ENCODE measurements around the gene AOPEP.

The AOPEP gene

DNA sequence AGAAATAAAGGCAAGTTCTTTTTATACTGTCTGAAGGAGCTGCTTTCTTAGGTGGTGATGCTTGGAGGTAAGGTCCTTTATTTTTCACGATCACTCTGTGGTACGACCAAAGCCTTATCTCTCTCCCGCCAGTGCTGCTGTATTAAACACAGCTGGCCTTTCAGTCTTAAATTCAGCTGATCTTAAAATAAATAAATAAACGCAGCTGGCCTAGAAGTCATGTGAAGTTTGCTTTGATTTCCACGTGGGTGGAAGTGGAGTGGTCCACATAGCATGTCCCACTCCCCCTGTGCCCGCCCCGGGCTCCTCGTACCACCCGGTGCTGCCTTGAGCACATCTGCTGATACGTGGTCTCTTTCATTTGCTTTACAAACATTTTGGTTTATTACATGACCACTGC is 330.6 kb downstream of the AOPEP start:
- peak overlapping the region; percentile 26 for H3K4me3 ChIP-seq (ENCODE audit: low read depth, low read length)
- TF ChIP-seq, protein P1, sequence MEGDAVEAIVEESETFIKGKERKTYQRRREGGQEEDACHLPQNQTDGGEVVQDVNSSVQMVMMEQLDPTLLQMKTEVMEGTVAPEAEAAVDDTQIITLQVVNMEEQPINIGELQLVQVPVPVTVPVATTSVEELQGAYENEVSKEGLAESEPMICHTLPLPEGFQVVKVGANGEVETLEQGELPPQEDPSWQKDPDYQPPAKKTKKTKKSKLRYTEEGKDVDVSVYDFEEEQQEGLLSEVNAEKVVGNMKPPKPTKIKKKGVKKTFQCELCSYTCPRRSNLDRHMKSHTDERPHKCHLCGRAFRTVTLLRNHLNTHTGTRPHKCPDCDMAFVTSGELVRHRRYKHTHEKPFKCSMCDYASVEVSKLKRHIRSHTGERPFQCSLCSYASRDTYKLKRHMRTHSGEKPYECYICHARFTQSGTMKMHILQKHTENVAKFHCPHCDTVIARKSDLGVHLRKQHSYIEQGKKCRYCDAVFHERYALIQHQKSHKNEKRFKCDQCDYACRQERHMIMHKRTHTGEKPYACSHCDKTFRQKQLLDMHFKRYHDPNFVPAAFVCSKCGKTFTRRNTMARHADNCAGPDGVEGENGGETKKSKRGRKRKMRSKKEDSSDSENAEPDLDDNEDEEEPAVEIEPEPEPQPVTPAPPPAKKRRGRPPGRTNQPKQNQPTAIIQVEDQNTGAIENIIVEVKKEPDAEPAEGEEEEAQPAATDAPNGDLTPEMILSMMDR (IDR thresholded peaks at IDR 0.05; ENCODE audit: low read depth, low read length) = no peak

DNA sequence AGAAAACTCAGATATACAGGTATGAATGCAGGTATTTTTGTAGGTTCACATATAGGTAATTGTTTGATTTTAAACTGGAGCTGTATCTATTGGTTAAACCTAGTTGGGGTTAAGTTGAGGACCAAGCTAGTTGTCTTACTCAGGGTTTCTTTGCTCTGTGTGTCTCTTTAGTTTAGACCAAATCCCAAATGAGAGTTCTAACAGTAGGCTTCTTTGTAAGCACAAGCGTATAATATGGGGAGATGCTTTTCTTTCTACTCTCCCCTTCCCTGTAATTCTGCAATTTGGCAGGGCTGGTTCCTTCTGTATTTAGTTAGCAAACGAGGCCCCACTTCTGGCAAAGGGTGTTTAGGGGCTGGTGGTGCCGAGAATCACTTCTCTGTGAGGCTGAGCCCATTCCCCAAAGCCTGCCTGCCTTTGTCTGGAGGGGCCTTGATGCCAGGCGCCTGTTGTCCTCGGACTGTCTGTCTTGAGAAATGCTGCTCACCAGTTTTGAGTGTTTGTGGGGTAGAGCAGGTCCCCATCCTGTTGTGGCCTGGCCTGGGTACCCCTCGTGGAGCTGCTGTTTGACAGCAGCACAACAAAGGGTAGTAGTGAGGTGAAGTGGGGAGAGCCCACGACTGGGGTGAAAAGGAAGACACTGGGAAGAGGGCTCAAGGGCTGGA is 331.8 kb downstream of the AOPEP start:
- TF ChIP-seq, protein P1 (IDR thresholded peaks at IDR 0.05; ENCODE audit: low read depth, low read length) = no peak
- H3K4me3 ChIP-seq (ENCODE audit: low read depth, low read length) = no peak overlapping the region

DNA sequence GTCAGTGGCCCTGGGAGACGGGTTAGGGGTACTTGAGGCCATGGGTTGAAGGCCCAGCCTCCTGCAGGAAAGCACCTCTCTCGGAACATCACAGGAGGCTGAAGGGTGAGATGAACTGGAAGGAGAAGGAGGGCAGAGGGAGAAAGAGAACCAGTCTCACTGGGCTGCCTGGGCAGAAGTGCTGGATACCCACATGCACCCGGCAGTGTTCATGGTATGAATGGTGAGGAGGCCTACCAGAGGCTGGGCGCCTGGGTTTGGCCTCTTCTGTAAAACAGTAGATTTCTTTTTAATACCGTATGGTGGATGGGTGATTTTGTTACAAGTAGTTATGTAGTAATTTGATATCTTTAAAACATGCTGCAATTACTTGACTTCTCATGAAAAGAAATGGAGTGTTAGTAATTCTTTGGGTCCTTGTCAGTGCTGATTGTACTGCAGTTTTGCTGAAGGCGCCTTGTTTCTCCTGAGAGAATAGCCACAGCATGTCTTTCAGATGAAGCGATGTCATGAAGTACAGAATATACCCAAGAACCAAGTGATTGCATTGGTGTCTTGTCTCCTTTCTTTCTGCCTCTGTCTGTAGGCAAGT is 332.4 kb downstream of the AOPEP start:
- TF ChIP-seq, protein P1 (IDR thresholded peaks at IDR 0.05; ENCODE audit: low read depth, low read length) = no peak
- H3K4me3 ChIP-seq (ENCODE audit: low read depth, low read length) = no peak overlapping the region

DNA sequence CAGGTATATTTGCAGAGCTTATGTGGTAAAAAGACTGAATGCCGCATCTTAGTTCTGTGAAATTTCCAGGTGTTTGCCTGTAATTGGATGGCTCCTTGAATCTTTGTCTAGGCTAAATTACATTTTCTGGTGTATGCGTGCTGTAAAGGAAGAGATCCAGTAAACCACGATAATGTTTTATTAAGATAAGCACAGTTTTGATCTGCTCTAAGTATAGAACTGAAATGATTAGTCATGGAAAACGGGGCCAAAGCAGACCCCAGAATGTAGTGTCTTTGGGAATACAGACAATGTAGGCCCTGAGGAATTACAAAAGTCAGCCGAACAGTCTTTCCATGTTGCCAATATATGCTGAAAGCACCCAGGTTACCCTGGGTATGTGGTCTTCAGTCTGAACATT is 333.7 kb downstream of the AOPEP start:
- no peak overlapping the region for H3K4me3 ChIP-seq (ENCODE audit: low read depth, low read length)
- TF ChIP-seq, protein P1 (IDR thresholded peaks at IDR 0.05; ENCODE audit: low read depth, low read length) = no peak

DNA sequence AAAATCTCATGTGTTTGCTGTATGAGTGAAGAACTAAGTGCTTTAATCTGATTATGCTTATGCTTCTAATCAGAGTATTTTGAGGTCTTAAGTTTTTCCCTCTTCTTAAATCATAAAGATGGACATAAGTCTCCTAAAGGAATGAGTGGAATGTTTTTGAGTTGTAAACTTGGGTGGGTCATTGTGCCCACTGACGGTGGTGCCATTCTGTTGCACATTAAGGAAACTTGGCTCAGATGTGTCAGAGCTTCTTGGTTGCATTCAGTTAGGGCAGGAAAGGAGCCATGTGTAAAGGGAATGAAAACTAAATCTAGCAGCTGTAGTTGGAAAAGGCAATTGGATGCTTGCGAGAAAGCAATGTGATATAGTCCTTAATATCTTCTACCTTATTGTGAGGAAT is 334.4 kb downstream of the AOPEP start:
- TF ChIP-seq, protein P1 (IDR thresholded peaks at IDR 0.05; ENCODE audit: low read depth, low read length) = no peak
- H3K4me3 ChIP-seq (ENCODE audit: low read depth, low read length) = no peak overlapping the region

DNA sequence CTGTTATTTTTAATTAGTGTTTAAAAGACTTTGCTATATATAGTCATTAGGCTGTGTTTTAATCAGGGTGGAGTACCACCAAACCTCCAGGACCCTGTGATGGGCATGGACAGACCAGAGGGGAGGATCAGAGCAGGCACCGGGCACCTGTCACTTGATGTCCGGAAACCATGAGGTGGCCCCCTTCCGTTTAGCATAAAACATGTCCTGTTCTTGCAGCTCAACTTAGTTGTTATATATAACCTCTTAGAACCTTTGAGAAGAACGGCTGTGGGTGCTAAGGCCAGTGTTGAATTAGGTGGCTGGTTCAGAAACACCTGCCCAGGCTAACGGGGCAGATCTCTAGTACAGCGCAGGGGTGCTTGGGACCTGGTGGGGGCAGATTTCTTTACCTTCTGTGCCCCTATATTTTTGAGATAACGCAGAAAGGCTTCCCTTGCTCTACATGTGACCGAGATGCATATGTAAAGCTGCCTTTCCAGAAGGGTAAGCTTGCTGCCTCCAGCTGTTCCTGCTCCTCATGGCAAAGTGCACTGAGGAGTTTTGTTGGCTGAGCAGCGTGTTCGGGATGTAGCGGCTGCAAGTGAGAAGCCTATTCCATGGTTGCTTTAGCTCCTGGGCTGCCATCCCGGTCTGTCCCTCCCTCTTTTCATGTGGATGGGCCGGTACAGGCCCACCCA is 335.6 kb downstream of the AOPEP start:
- TF ChIP-seq, protein P1 (IDR thresholded peaks at IDR 0.05; ENCODE audit: low read depth, low read length) = no peak
- H3K4me3 ChIP-seq (ENCODE audit: low read depth, low read length) = no peak overlapping the region

DNA sequence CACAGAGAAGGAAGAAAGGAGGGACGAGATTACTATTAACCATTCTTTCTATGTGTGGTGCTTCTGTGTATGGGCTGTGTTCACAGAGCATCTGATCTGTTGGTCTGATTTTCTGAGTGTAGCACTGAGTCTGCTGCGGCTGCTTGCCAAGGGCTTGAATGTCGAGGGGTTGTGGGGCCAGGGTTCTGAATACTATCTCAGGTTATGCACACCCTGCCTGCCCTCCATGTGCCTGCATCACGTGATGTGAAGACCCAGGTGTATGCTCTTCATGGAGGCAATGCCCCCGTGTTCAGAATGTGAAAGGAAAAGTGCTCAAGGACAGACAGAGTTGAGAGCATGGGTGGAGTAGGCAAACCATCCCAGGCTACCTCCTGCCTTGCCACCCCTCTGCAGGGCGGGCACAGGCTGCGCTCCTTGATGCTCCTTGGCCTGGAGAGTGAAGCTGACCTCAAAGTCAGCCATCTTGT is 336.1 kb downstream of the AOPEP start:
- TF ChIP-seq, protein P1 (IDR thresholded peaks at IDR 0.05; ENCODE audit: low read depth, low read length) = no peak
- no peak overlapping the region for H3K4me3 ChIP-seq (ENCODE audit: low read depth, low read length)

Measured in WI38 (cell line).